ENCODE data around the gene NLRC5. TPM values are rescaled to one million over a fixed set of nuclear protein-coding genes. Genes with fewer than 3 reads are reported as not detected.
"Not testable (repeated sequence)": the region's sequence is repeated elsewhere in the genome, so short reads cannot be mapped to it uniquely, and the experiment has no call there.

NLRC5 gene
- total RNA-seq, 3 donors from 2014 or later (not counting 1 experiment from before 2014, with no cell fraction given): 320 to 563 (median 535) TPM

DNA sequence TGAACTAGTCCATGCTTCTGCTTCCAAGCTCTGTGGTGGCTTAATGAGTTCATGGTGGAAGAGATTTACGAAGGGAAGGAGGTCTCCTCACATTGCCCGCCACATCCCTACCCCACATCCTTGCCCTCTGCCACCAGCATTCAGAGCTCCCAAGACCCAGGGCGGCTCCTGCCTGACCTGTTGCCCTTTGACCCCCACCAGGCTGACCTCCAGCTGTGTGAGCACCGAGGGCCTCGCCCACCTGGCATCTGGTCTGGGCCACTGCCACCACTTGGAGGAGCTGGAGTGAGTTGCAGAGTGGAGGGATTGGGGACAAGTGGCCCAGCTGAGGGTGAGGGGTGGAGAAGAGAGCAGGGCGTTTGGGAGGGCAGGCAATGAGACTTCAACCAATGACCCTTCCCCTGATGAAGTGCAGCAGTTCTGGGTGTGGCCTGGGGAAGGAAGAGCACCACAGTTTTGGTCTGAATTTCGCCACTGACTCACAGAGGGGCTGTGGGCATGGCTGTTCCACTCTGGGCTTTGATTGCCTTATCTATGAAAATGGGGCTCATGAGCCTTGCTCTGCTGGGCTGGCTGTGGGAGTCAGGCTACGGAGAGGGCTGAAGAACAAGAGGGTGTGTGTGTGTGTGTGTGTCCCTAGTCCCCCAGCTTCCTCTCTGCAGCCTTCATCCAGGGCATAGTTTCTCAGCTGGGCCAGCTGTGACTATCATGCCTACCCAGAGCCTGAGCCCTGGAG, 80.4 kb downstream of the NLRC5 start:
- TF ChIP-seq, protein P1, sequence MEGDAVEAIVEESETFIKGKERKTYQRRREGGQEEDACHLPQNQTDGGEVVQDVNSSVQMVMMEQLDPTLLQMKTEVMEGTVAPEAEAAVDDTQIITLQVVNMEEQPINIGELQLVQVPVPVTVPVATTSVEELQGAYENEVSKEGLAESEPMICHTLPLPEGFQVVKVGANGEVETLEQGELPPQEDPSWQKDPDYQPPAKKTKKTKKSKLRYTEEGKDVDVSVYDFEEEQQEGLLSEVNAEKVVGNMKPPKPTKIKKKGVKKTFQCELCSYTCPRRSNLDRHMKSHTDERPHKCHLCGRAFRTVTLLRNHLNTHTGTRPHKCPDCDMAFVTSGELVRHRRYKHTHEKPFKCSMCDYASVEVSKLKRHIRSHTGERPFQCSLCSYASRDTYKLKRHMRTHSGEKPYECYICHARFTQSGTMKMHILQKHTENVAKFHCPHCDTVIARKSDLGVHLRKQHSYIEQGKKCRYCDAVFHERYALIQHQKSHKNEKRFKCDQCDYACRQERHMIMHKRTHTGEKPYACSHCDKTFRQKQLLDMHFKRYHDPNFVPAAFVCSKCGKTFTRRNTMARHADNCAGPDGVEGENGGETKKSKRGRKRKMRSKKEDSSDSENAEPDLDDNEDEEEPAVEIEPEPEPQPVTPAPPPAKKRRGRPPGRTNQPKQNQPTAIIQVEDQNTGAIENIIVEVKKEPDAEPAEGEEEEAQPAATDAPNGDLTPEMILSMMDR (IDR thresholded peaks at IDR 0.05): no peak
- intact Hi-C loops (cut with micrococcal nuclease): loop anchor here (2.0 kb wide), 2 partner anchors 29 to 55 kb away; no protein-coding TSS in a partner anchor
- WGBS (ENCODE audit: insufficient coverage): 93% methylated on average over 7 of the region's 8 CpGs
- H3K27me3 ChIP-seq (ENCODE audit: control insufficient read depth, insufficient read depth, low read length): no peaks in the 10 kb centered on the region
- ATAC-seq (peak in 1 of 3 donors; percentile 9), DNase-seq (no peak)
- peaks cover 73% of the 10 kb centered on the region for H3K36me3 ChIP-seq (ENCODE audit: control insufficient read depth, insufficient read depth, low read length)
- peaks cover 22% of the 10 kb centered on the region for H3K9me3 ChIP-seq (ENCODE audit: control insufficient read depth, insufficient read depth, low read length)
- Mint-ChIP-seq H3K4me1 (peaks cover 36 to 39% of the 10 kb centered on the region in 2 donors), H3K27ac (peak overlapping the region; percentile 83 to 88), H3K9me3 (peaks cover 3 to 9% of the 10 kb centered on the region in 2 donors), H3K4me3 (peak overlapping the region; percentile 55), H3K27me3 (ENCODE audit: low read depth in 2 of 2) (no peaks in the 10 kb centered on the region), H3K36me3 (peaks cover 20% of the 10 kb centered on the region)
- peaks cover 15% of the 10 kb centered on the region for H3K4me1 ChIP-seq (ENCODE audit: control insufficient read depth, insufficient read depth, low read length)
- H3K27ac ChIP-seq (ENCODE audit: low read length): peak overlapping the region; percentile 70
- H3K4me3 ChIP-seq (ENCODE audit: low read length): no peak overlapping the region

DNA sequence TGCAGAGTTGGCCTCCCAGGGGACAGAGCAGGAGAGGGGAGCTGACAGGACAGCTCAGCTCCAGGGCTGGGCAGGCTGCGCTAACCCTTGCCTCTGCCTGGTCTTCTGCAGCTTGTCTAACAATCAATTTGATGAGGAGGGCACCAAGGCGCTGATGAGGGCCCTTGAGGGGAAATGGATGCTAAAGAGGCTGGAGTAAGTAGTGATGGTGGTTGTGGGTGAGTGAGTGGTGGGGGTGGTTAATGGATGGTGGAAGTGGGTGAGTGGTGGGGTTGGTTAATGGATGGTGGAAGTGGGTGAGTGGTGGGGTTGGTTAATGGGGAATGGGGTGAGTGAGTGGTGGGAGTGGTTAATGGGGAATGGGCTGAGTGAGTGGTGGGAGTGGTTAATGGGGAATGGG, 81.1 kb downstream of the NLRC5 start:
- TF ChIP-seq, protein P1 (IDR thresholded peaks at IDR 0.05): no peak
- DNase-seq (peak in 1 of 2 donors; percentile 50), ATAC-seq (peak; percentile 56 to 59 (median 58))
- Mint-ChIP-seq H3K27me3 (ENCODE audit: low read depth in 2 of 2) (no peaks in the 10 kb centered on the region), H3K9me3 (peaks cover 3 to 9% of the 10 kb centered on the region in 2 donors), H3K27ac (peak overlapping the region; percentile 83 to 88), H3K36me3 (peaks cover 20% of the 10 kb centered on the region), H3K4me3 (peak overlapping the region; percentile 66), H3K4me1 (peaks cover 36 to 39% of the 10 kb centered on the region in 2 donors)
- H3K36me3 ChIP-seq (ENCODE audit: control insufficient read depth, insufficient read depth, low read length): peaks cover 74% of the 10 kb centered on the region
- whole genome bisulfite sequencing (ENCODE audit: insufficient coverage): 94% methylated on average over 2 of the region's 2 CpGs
- H3K27ac ChIP-seq (ENCODE audit: low read length): peak overlapping the region; percentile 70
- no peak overlapping the region for H3K4me3 ChIP-seq (ENCODE audit: low read length)
- intact Hi-C loops (cut with micrococcal nuclease): loop anchor here (2.0 kb wide), 2 partner anchors 30 to 56 kb away; no protein-coding TSS in a partner anchor
- peaks cover 22% of the 10 kb centered on the region for H3K9me3 ChIP-seq (ENCODE audit: control insufficient read depth, insufficient read depth, low read length)
- peaks cover 15% of the 10 kb centered on the region for H3K4me1 ChIP-seq (ENCODE audit: control insufficient read depth, insufficient read depth, low read length)
- H3K27me3 ChIP-seq (ENCODE audit: control insufficient read depth, insufficient read depth, low read length): no peaks in the 10 kb centered on the region

DNA sequence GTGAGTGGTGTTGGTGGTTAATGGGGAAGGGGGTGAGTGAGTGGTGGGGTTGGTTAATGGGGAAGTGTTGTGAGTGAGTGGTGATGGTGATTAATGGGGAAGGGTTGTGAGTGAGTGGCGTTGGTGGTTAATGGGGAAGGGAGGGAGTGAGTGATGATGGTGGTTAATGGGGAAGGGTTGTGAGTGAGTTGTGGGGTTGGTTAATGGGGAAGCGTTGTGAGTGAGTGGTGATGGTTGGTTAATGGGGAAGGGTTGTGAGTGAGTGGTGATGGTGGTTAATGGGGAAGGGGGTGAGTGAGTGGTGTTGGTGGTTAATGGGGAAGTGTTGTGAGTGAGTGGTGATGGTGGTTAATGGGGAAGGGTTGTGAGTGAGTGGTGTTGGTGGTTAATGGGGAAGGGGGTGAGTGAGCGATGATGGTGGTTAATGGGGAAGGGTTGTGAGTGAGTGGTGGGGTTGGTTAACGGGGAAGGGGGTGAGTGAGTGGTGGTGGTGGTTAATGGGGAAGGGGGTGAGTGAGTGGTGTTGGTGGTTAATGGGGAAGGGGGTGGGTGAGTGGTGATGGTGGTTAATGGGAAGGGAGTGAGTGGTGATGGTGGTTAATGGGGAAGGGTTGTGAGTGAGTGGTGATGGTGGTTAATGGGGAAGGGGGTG, 81.8 kb downstream of the NLRC5 start:
- H3K9me3 ChIP-seq (ENCODE audit: control insufficient read depth, insufficient read depth, low read length): peaks cover 22% of the 10 kb centered on the region
- H3K27me3 Mint-ChIP-seq (ENCODE audit: low read depth in 2 of 2); H3K9me3 Mint-ChIP-seq; H3K27me3 ChIP-seq (ENCODE audit: control insufficient read depth, insufficient read depth, low read length); H3K4me3 ChIP-seq (ENCODE audit: low read length): not testable (repeated sequence)
- ATAC-seq (peak in 2 of 3 donors; percentile 21 to 41), DNase-seq (peak; percentile 51 to 66)
- peaks cover 15% of the 10 kb centered on the region for H3K4me1 ChIP-seq (ENCODE audit: control insufficient read depth, insufficient read depth, low read length)
- peaks cover 36 to 39% of the 10 kb centered on the region in 2 donors for H3K4me1 Mint-ChIP-seq
- peaks cover 75% of the 10 kb centered on the region for H3K36me3 ChIP-seq (ENCODE audit: control insufficient read depth, insufficient read depth, low read length)
- H3K36me3 Mint-ChIP-seq: peaks cover 20% of the 10 kb centered on the region
- 42% methylated on average over 4 of the region's 4 CpGs for WGBS (ENCODE audit: insufficient coverage)
- intact Hi-C loops (cut with micrococcal nuclease): loop anchor here (2.0 kb wide), 2 partner anchors 30 to 56 kb away; no protein-coding TSS in a partner anchor
- peak overlapping the region; percentile 66 for H3K4me3 Mint-ChIP-seq
- H3K27ac ChIP-seq (ENCODE audit: low read length): peak overlapping the region; percentile 70
- peak overlapping the region; percentile 83 to 88 for H3K27ac Mint-ChIP-seq

All from natural killer cell (primary cell).